Memory B cell (primary cell): Measurements from ENCODE around the gene DCUN1D1.

Experiments
- ATAC-seq: fragments of 150-1000 bp; cut with Tn5 transposase; 2 replicates; pipeline ENCODE4 v1.10.0; 2021; ENCODE audit warnings: low read depth, mild to moderate bottlenecking, moderate library complexity
- DNase-seq, 2 donors: peaks; one replicate each; pipeline ENCODE4 v3.0.0; 2022; ENCODE audit warnings: low spot score in 2 of 2
- H3K27ac Mint-ChIP-seq: one replicate; pipeline ENCODE4 v1.8.0; 2022; ENCODE audit warnings: mild to moderate bottlenecking, moderate library complexity, mixed read lengths
- H3K27me3 Mint-ChIP-seq: one replicate; pipeline ENCODE4 v1.8.0; 2022; ENCODE audit warnings: mixed read lengths
- H3K36me3 Mint-ChIP-seq: one replicate; pipeline ENCODE4 v1.8.0; 2022; ENCODE audit warnings: mild to moderate bottlenecking, mixed read lengths
- H3K4me1 Mint-ChIP-seq: one replicate; pipeline ENCODE4 v1.8.0; 2022; ENCODE audit warnings: mixed read lengths
- H3K4me3 Mint-ChIP-seq: one replicate; pipeline ENCODE4 v1.8.0; 2022; ENCODE audit warnings: mild to moderate bottlenecking, moderate library complexity, mixed read lengths
- H3K9me3 Mint-ChIP-seq: one replicate; pipeline ENCODE4 v1.8.0; 2022; ENCODE audit warnings: mixed read lengths

Gene DCUN1D1

DNA sequence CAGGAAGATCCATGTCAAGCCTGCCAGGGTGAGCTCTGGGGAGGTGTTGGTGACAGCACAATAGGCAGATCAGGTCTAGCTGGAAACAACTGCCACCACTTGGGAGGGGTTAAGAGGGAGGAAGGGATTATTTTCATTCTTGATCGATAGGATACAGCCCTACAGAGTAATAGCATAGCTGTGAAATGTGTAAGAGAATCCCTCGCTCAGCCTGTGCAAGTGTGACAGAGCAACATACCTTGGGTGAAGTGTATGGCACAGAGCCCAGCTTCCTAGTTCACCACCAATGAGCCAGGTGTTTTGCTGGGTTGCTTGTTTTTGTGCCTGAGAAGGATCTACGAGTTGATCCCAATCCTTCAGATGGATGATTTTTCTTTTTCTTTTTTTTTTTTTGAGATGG lies 9.2 kb upstream of the DCUN1D1 start:
- no peaks in the 10 kb centered on the region for H3K36me3 Mint-ChIP-seq
- DNase-seq = no peak
- no peaks in the 10 kb centered on the region for H3K9me3 Mint-ChIP-seq
- peaks cover 11% of the 10 kb centered on the region for H3K4me1 Mint-ChIP-seq
- no peaks in the 10 kb centered on the region for H3K27me3 Mint-ChIP-seq
- no peak for ATAC-seq
- H3K27ac Mint-ChIP-seq = no peak overlapping the region
- H3K4me3 Mint-ChIP-seq = no peak overlapping the region

GRCh38 chr3:182986021-182986420 lies 5.7 kb upstream of the DCUN1D1 start:
- no peaks in the 10 kb centered on the region for H3K9me3 Mint-ChIP-seq
- no peak overlapping the region for H3K27ac Mint-ChIP-seq
- no peaks in the 10 kb centered on the region for H3K27me3 Mint-ChIP-seq
- H3K4me3 Mint-ChIP-seq = no peak overlapping the region
- DNase-seq = no peak
- H3K36me3 Mint-ChIP-seq = no peaks in the 10 kb centered on the region
- peaks cover 5% of the 10 kb centered on the region for H3K4me1 Mint-ChIP-seq
- no peak for ATAC-seq

DNA sequence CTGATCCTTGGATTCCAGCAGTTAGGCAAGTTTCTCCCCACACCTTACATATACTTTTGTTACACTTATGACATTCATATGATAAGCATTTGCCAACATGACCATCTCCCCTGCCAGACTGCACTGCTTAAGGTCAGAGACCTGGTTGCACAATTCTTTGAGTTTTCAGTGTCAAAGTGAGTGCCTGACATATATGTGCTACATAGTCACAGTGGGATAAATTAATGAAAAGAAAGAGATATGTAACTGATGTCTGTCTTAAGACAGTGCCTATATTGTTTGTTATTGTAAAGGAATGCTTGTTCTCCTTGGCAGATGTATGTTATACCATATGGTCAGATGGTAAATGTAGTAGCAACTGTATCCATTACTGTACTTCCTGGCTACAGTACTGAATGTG lies 3.5 kb upstream of the DCUN1D1 start:
- Mint-ChIP-seq H3K9me3 (no peaks in the 10 kb centered on the region), H3K4me1 (peaks cover 12% of the 10 kb centered on the region), H3K27ac (no peak overlapping the region), H3K4me3 (no peak overlapping the region), H3K36me3 (no peaks in the 10 kb centered on the region), H3K27me3 (no peaks in the 10 kb centered on the region)
- DNase-seq (no peak), ATAC-seq (no peak)

GRCh38 chr3:182981038-182981380 lies 671 bp upstream of the DCUN1D1 start:
- DNase-seq = no peak
- Mint-ChIP-seq H3K27ac (peak overlapping the region; percentile 89), H3K4me3 (peak overlapping the region; percentile 83), H3K4me1 (peaks cover 22% of the 10 kb centered on the region), H3K9me3 (no peaks in the 10 kb centered on the region), H3K36me3 (no peaks in the 10 kb centered on the region), H3K27me3 (no peaks in the 10 kb centered on the region)
- peak; percentile 7 for ATAC-seq

DNA sequence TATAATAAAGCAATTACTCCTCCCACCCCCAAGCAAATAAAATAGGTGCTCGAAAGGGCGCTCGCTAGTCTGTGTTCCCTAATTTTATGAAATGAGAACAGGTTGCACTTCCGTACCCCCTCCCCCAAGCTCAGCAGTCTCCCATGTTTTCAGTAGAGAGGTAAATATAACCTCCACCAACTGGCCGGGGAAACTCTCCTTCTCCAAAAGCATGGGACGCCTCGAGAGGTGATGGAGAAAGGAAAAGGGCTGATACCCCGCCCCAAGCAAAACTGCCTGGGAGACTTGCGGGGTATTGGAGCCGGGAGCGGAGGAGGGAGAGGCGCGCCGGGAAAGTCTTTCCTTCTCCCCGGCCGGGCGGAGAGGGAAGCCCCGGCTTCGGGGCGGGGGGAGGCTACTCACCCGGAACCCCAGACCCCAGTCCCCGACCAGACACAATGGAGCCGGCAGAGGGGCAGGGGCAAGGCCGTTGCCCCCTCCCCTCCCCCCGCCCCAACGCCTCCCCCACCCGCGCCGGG lies 605 bp downstream of the DCUN1D1 start:
- ATAC-seq = no peak
- Mint-ChIP-seq H3K9me3 (no peaks in the 10 kb centered on the region), H3K36me3 (no peaks in the 10 kb centered on the region), H3K27me3 (no peaks in the 10 kb centered on the region), H3K4me1 (peaks cover 22% of the 10 kb centered on the region), H3K27ac (peak overlapping the region; percentile 85), H3K4me3 (peak overlapping the region; percentile 95)
- DNase-seq = peak; percentile 23 to 25

DNA sequence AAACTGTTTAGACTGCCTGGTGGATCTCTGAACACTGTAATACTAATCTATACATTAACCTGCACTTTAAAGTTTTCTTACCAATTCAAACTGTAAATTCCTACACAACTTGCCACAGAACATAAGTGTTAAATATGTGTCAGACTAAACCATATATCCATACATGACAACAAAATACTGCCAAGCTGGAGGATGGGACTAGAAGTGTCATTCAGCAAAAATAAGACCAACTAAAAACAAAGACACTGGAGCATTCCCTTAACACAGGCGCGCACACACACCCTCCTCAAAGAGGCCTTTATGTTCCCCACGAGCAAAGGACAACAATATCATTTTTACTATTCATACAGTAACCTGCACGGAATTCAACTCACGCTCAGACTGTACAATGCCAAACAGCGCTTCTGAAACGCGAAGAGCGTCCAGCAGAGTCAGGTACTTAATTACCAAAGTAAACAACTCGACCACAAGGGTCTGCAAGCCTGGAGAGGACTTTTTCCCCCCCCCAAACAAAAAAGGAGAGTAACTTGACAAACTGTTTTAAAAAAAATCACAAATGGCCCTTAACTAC lies 1.1 kb downstream of the DCUN1D1 start:
- Mint-ChIP-seq H3K4me3 (peak overlapping the region; percentile 95), H3K4me1 (peaks cover 22% of the 10 kb centered on the region), H3K9me3 (no peaks in the 10 kb centered on the region), H3K27me3 (no peaks in the 10 kb centered on the region), H3K27ac (peak overlapping the region; percentile 85), H3K36me3 (no peaks in the 10 kb centered on the region)
- no peak for ATAC-seq
- no peak for DNase-seq

DNA sequence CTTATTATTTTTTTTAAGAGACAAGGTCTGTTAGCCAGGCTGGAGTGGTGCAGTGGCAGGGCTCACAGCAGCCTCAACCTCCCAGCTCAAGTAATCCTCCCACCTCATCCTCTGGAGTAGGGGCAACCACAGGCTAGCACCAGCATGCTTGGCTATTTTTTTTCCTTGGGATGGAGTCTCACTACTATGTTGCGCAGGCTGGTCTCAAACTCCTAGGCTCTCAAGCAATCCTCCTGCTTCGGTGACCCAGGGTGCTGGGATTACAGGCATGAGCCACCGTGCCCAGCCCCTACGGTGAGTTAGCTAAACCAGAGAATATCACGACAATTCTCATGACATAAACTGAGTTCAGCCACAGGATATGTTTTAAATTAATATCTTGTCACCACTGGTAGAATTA lies 2.0 kb downstream of the DCUN1D1 start:
- H3K36me3 Mint-ChIP-seq = no peaks in the 10 kb centered on the region
- H3K9me3 Mint-ChIP-seq = no peaks in the 10 kb centered on the region
- peaks cover 22% of the 10 kb centered on the region for H3K4me1 Mint-ChIP-seq
- H3K27ac Mint-ChIP-seq = no peak overlapping the region
- no peaks in the 10 kb centered on the region for H3K27me3 Mint-ChIP-seq
- DNase-seq (no peak), ATAC-seq (no peak)
- no peak overlapping the region for H3K4me3 Mint-ChIP-seq

DNA sequence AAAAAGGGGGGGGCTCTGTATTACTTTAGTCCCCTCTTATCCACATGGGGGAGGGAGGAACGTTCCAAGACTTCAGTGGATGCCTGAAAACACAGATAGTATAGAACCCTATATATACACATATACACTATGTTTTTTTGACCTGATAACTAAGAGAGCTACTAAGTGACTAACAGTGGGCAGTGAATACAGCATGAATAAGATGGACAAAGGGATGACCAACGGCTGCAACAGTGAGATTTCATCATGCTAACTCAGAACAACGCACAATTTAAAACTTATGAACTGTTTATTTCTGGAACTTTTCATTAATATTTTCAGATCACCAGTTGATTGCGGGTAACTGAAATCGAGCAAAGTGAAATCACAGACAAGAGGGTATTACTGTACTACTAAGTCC lies 7.3 kb downstream of the DCUN1D1 start:
- Mint-ChIP-seq H3K9me3 (no peaks in the 10 kb centered on the region), H3K27me3 (no peaks in the 10 kb centered on the region), H3K4me3 (no peak overlapping the region), H3K36me3 (peaks cover 5% of the 10 kb centered on the region), H3K4me1 (peaks cover 28% of the 10 kb centered on the region), H3K27ac (no peak overlapping the region)
- ATAC-seq = no peak
- DNase-seq = no peak

- H3K27me3 Mint-ChIP-seq = no peaks in the 10 kb centered on the region
- peaks cover 5% of the 10 kb centered on the region for H3K36me3 Mint-ChIP-seq
- H3K27ac Mint-ChIP-seq = peak overlapping the region; percentile 50
- peaks cover 33% of the 10 kb centered on the region for H3K4me1 Mint-ChIP-seq
- no peak overlapping the region for H3K4me3 Mint-ChIP-seq
- DNase-seq (no peak), ATAC-seq (no peak)
- no peaks in the 10 kb centered on the region for H3K9me3 Mint-ChIP-seq
Measured at GRCh38 chr3:182972387-182972786, 8.0 kb downstream of the DCUN1D1 start.

GRCh38 chr3:182971637-182972036 lies 8.7 kb downstream of the DCUN1D1 start:
- Mint-ChIP-seq H3K27me3 (no peaks in the 10 kb centered on the region), H3K4me1 (peaks cover 33% of the 10 kb centered on the region), H3K9me3 (no peaks in the 10 kb centered on the region), H3K27ac (peak overlapping the region; percentile 50), H3K4me3 (no peak overlapping the region), H3K36me3 (peaks cover 5% of the 10 kb centered on the region)
- ATAC-seq = no peak
- no peak for DNase-seq

DNA sequence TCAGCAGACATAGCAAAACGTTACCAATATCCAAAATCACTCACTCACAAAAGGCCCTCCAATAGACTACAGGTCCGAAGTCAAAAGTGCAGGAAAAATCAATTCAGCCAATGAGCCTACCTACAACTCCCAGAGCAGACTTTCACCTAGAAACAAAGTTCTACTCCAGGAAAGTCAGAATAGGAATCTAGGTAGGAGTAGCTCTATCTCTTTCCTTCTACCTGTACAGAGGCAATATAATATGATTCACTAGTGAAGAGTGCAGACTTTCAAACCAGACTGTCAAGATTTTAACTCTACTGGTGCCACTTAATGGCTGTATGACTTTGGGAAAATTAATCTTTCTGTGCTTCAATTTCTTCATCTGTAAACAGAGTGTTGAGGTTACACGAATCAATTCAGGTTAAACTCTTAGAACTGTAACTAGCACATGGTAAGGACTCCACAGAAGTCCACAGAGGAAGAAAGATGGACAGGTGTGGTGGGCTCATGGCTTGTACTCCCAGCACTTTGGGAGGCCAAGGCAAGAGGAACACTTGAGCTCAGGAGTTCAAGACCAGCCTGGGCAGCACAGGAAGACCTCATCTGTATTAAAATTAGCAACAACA lies 9.4 kb downstream of the DCUN1D1 start:
- Mint-ChIP-seq H3K27me3 (no peaks in the 10 kb centered on the region), H3K27ac (peak overlapping the region; percentile 49), H3K9me3 (no peaks in the 10 kb centered on the region), H3K4me1 (peaks cover 33% of the 10 kb centered on the region), H3K36me3 (peaks cover 5% of the 10 kb centered on the region), H3K4me3 (no peak overlapping the region)
- DNase-seq (no peak), ATAC-seq (no peak)

DNA sequence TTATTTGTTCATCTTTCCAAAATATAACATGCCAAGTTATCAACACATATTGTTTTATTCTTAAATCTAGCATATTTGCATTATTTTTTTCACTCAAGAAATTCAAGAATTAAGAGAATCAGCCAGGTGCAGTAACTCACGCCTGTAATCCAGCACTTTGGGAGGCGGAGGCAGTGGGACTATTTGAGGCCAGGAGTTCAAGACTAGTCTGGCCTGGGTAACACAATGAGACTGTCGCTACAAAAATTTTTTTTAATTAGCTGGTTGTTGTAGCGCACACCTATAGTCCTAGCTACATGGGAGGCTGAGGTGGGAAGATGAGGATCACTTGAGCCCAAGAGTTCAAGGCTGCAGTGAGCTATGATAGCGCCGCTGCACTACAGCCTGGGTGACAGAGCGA lies 10.5 kb downstream of the DCUN1D1 start:
- no peak for DNase-seq
- ATAC-seq = no peak
- Mint-ChIP-seq H3K9me3 (no peaks in the 10 kb centered on the region), H3K27ac (no peak overlapping the region), H3K4me1 (peaks cover 34% of the 10 kb centered on the region), H3K27me3 (no peaks in the 10 kb centered on the region), H3K4me3 (no peak overlapping the region), H3K36me3 (peaks cover 5% of the 10 kb centered on the region)

DNA sequence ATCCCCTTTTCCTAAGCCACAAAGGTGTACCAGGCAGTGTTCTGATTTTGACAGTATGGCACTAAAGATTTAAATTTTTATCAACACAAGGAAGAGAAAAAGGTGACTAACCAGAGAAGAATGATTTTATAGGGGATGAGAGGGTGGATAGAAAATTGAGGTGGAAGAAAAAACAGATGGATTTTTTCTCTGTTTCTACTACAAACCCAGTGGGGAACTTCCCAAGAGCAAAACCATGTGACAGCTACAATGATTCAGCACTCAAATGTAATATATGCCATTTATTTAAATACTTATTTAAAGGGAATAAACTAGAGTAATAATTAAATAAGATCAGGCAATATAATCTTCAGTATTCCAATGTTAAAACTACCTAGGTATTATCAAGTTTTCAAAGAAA lies 11.1 kb downstream of the DCUN1D1 start:
- peaks cover 5% of the 10 kb centered on the region for H3K36me3 Mint-ChIP-seq
- no peak overlapping the region for H3K4me3 Mint-ChIP-seq
- H3K27ac Mint-ChIP-seq = peak overlapping the region; percentile 17
- no peaks in the 10 kb centered on the region for H3K9me3 Mint-ChIP-seq
- H3K27me3 Mint-ChIP-seq = no peaks in the 10 kb centered on the region
- no peak for DNase-seq
- no peak for ATAC-seq
- H3K4me1 Mint-ChIP-seq = peaks cover 34% of the 10 kb centered on the region

- DNase-seq = no peak
- H3K27me3 Mint-ChIP-seq = no peaks in the 10 kb centered on the region
- peaks cover 32% of the 10 kb centered on the region for H3K4me1 Mint-ChIP-seq
- H3K36me3 Mint-ChIP-seq = peaks cover 5% of the 10 kb centered on the region
- H3K4me3 Mint-ChIP-seq = peak overlapping the region; percentile 42
- peak; percentile 63 for ATAC-seq
- H3K9me3 Mint-ChIP-seq = no peaks in the 10 kb centered on the region
- H3K27ac Mint-ChIP-seq = peak overlapping the region; percentile 22
Measured at GRCh38 chr3:182967218-182968204, 12.8 kb downstream of the DCUN1D1 start.
